Cardiac muscle cell (in vitro differentiated cells and primary cell): ENCODE results near the gene CRMP1. TPM values are rescaled to one million over a fixed set of nuclear protein-coding genes. Genes with fewer than 3 reads are reported as not detected.
A peak's percentile ranks its signal among the peaks of the same experiment; 100 is the strongest.

Experiments used
- DNase-seq, 2 donors: peaks; one replicate each; pipeline versions ENCODE4 v3.0.0 to v3.0.0-alpha.2; 2010 to 2017; ENCODE audit warnings: low read depth in 1 of 2, low spot score in 1 of 2
- H3K27ac ChIP-seq: fragments of 200-600 bp; sonication (generic); 2 replicates; pipeline ENCODE4 v1.5.1; 2016
- H3K27me3 ChIP-seq: fragments of 200-600 bp; sonication (generic); 2 replicates; pipeline ENCODE4 v1.6.0; 2016; ENCODE audit warnings: control low read depth
- H3K36me3 ChIP-seq: fragments of 200-600 bp; sonication (generic); 2 replicates; pipeline ENCODE4 v1.5.1; 2016; ENCODE audit warnings: control low read depth
- H3K4me1 ChIP-seq: fragments of 200-600 bp; sonication (generic); 2 replicates; pipeline ENCODE4 v1.8.1; 2017; ENCODE audit warnings: low read depth, mild to moderate bottlenecking, mixed run types
- H3K4me3 ChIP-seq: fragments of 200-600 bp; sonication (generic); 2 replicates; pipeline ENCODE4 v1.5.1; 2016; ENCODE audit warnings: mild to moderate bottlenecking
- H3K9me3 ChIP-seq: fragments of 200-600 bp; sonication (generic); 2 replicates; pipeline ENCODE4 v1.5.1; 2017; ENCODE audit warnings: low read depth, mild to moderate bottlenecking, control low read depth
- polyA plus RNA-seq: library from polyadenylated mRNA; unstranded; fragments of >200 nt; fragmentation: Nextera tagmentation; extraction: Ambion mirVana; gene quantifications from 2 replicates; pipeline ENCODE4 v1.2.1, GENCODE V29; 2016
- total RNA-seq: library from RNA; depleted of rRNA; stranded (reverse); fragments of >200 nt; gene quantifications from 2 replicates; pipeline ENCODE4 v1.2.3, GENCODE V29; 2016
- TF ChIP-seq, protein P1 (sequence below): IDR thresholded peaks from 2 replicates; pipeline ENCODE4 v1.5.1; 2012; ENCODE audit warnings: low read depth, mild to moderate bottlenecking, low read length

The CRMP1 gene
- total and polyA plus RNA-seq, 2 experiments from 2014 or later: 7.7 to 9.4 TPM

- no peaks in the 10 kb centered on the region for H3K27me3 ChIP-seq
- H3K36me3 ChIP-seq: peaks cover 14% of the 10 kb centered on the region
- no peak overlapping the region for H3K27ac ChIP-seq
- DNase-seq: peak in 1 of 2 donors; percentile 35
- H3K4me1 ChIP-seq: no peaks in the 10 kb centered on the region
- no peaks in the 10 kb centered on the region for H3K9me3 ChIP-seq
- H3K4me3 ChIP-seq: no peak overlapping the region
- TF ChIP-seq, protein P1, sequence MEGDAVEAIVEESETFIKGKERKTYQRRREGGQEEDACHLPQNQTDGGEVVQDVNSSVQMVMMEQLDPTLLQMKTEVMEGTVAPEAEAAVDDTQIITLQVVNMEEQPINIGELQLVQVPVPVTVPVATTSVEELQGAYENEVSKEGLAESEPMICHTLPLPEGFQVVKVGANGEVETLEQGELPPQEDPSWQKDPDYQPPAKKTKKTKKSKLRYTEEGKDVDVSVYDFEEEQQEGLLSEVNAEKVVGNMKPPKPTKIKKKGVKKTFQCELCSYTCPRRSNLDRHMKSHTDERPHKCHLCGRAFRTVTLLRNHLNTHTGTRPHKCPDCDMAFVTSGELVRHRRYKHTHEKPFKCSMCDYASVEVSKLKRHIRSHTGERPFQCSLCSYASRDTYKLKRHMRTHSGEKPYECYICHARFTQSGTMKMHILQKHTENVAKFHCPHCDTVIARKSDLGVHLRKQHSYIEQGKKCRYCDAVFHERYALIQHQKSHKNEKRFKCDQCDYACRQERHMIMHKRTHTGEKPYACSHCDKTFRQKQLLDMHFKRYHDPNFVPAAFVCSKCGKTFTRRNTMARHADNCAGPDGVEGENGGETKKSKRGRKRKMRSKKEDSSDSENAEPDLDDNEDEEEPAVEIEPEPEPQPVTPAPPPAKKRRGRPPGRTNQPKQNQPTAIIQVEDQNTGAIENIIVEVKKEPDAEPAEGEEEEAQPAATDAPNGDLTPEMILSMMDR: no peak
These were observed 94.4 kb downstream of the CRMP1 start for GRCh38 chr4:5798462-5798861.

DNA sequence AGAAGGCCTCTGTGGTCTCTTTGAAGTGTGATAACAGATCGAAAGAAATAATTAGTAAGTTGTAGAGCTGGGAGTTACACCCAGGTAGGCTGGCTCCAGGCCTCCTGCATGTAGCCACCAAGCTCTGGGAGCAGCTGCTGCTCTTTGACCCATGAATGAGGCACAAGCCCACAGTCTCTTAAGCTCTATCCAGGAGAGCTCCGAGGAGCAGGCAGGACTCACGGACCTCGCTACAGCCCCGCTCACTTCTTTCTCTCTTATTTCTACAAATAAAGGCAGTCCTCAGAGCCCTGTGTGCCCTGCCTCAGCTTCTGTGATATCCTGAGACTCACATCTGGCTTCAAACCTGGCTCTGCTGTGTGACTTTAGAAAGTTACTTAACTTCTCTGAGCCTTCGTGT, 95.0 kb downstream of the CRMP1 start:
- Histone ChIP-seq H3K27ac (no peak overlapping the region), H3K27me3 (no peaks in the 10 kb centered on the region), H3K4me3 (no peak overlapping the region), H3K36me3 (peaks cover 14% of the 10 kb centered on the region), H3K9me3 (no peaks in the 10 kb centered on the region), H3K4me1 (no peaks in the 10 kb centered on the region)
- TF ChIP-seq, protein P1: no peak
- DNase-seq: no peak

GRCh38 chr4:5796976-5797375, 95.9 kb downstream of the CRMP1 start:
- peaks cover 10% of the 10 kb centered on the region for H3K36me3 ChIP-seq
- no peaks in the 10 kb centered on the region for H3K9me3 ChIP-seq
- TF ChIP-seq, protein P1: no peak
- H3K4me1 ChIP-seq: no peaks in the 10 kb centered on the region
- DNase-seq: no peak
- H3K27me3 ChIP-seq: no peaks in the 10 kb centered on the region
- no peak overlapping the region for H3K27ac ChIP-seq
- H3K4me3 ChIP-seq: no peak overlapping the region

- Histone ChIP-seq H3K4me3 (no peak overlapping the region), H3K4me1 (no peaks in the 10 kb centered on the region), H3K9me3 (no peaks in the 10 kb centered on the region), H3K36me3 (peaks cover 10% of the 10 kb centered on the region), H3K27ac (no peak overlapping the region), H3K27me3 (no peaks in the 10 kb centered on the region)
- DNase-seq: no peak
- TF ChIP-seq, protein P1: no peak
These were observed 97.3 kb downstream of the CRMP1 start for GRCh38 chr4:5795580-5795979.

GRCh38 chr4:5793514-5793913, 99.4 kb downstream of the CRMP1 start:
- DNase-seq: no peak
- peaks cover 9% of the 10 kb centered on the region for H3K36me3 ChIP-seq
- H3K27ac ChIP-seq: no peak overlapping the region
- no peaks in the 10 kb centered on the region for H3K27me3 ChIP-seq
- H3K4me3 ChIP-seq: no peak overlapping the region
- H3K9me3 ChIP-seq: no peaks in the 10 kb centered on the region
- no peaks in the 10 kb centered on the region for H3K4me1 ChIP-seq
- TF ChIP-seq, protein P1: no peak

DNA sequence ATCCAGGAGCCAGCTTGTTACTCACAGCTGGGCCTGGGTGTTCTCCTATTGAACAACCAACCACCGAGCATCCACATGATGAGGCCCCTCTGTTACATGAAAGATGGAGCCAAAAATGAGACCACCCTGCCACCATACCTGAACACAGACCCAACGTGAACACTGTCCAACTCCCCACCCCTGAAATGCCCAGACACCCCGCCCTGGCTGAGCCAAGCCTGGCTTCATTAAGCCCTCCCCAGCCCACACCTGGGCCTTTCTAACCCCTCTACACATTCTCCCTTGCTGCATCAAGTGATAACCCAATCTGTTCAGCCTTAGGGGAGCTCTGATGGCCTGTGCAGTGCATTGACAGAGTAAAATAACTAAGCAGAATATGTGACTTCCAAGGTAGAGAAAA, 101.2 kb downstream of the CRMP1 start:
- Histone ChIP-seq H3K4me3 (no peak overlapping the region), H3K36me3 (peaks cover 7% of the 10 kb centered on the region)

More for the DNA sequence above, 101.2 kb downstream of the CRMP1 start:
- DNase-seq: no peak
- Histone ChIP-seq H3K9me3 (no peaks in the 10 kb centered on the region), H3K27ac (no peak overlapping the region), H3K4me1 (no peaks in the 10 kb centered on the region), H3K27me3 (no peaks in the 10 kb centered on the region)
- TF ChIP-seq, protein P1: no peak
